HEK293 (cell line): ENCODE measurements around the gene DMD.

ENCODE experiments used
- CTCF ChIA-PET: fragments of 350-600 bp; formaldehyde crosslinking; extraction: SDS; loops from one replicate; lab custom pipeline; 2021; ENCODE audit warnings: antibody characterized with exemption; lab: Yijun Ruan, JAX
- POLR2A ChIA-PET: fragments of 300-600 bp; formaldehyde crosslinking; extraction: SDS; loops from one replicate; lab custom pipeline; 2020; ENCODE audit warnings: antibody characterized with exemption, inconsistent platforms; lab: Yijun Ruan, JAX
- H3K27ac ChIP-seq: fragments of 200-500 bp; sonication (Bioruptor generic); 2 replicates; pipeline ENCODE4 v1.5.1; 2014; ENCODE audit warnings: low read depth, low read length, control low read depth, inconsistent platforms; ENCODE audit errors: extremely low read depth
- H3K36me3 ChIP-seq, 2 experiments: fragments of 200-500 bp in 1 of 2; sonication (Bioruptor generic) in 1 of 2; 1 replicate in 1 of 2; 2 replicates in 1 of 2; pipeline ENCODE4 v1.5.1; 2014 to 2017; ENCODE audit warnings: inconsistent platforms in 2 of 2, low read length in 2 of 2; ENCODE audit not compliant: control insufficient read depth in 2 of 2, insufficient read depth in 1 of 2
- H3K4me1 ChIP-seq: fragments of 200-500 bp; sonication (Bioruptor generic); 2 replicates; pipeline ENCODE4 v1.5.1; 2014; ENCODE audit warnings: mild to moderate bottlenecking, low read length, inconsistent platforms; ENCODE audit not compliant: control insufficient read depth, insufficient read depth
- H3K4me3 ChIP-seq: 2 replicates; pipeline ENCODE4 v1.5.1; 2011; ENCODE audit warnings: low read depth, mild to moderate bottlenecking, control low read depth, low read length, moderate library complexity
- H3K9me3 ChIP-seq: fragments of 200-500 bp; sonication (Bioruptor generic); 2 replicates; pipeline ENCODE4 v1.5.1; 2014; ENCODE audit warnings: low read depth, low read length, inconsistent platforms; ENCODE audit not compliant: control insufficient read depth, insufficient read depth
- KLF10 ChIP-seq: fragments of 450-650 bp; IDR thresholded peaks from 2 replicates; pipeline ENCODE4 v1.5.1; 2018; ENCODE audit warnings: missing biosample characterization, mild to moderate bottlenecking, missing genetic modification characterization
- KLF7 ChIP-seq: fragments of 450-650 bp; formaldehyde crosslinking; IDR thresholded peaks from 2 replicates; pipeline ENCODE4 v1.5.1; 2016; ENCODE audit warnings: missing biosample characterization, missing genetic modification characterization, borderline replicate concordance
- KLF9 ChIP-seq: fragments of 450-650 bp; formaldehyde crosslinking; IDR thresholded peaks from 2 replicates; pipeline ENCODE4 v1.5.1; 2016; ENCODE audit warnings: missing biosample characterization, missing genetic modification characterization, low read depth
- MZF1 ChIP-seq: fragments of 450-650 bp; formaldehyde crosslinking; IDR thresholded peaks from 2 replicates; pipeline ENCODE4 v1.5.1; 2017; ENCODE audit warnings: missing biosample characterization, missing genetic modification characterization, borderline replicate concordance
- PATZ1 ChIP-seq: fragments of 450-650 bp; formaldehyde crosslinking; IDR thresholded peaks from 2 replicates; pipeline ENCODE4 v1.5.1; 2016; ENCODE audit warnings: missing biosample characterization, missing genetic modification characterization
- PRDM1 ChIP-seq: fragments of 450-650 bp; formaldehyde crosslinking; IDR thresholded peaks from 2 replicates; pipeline ENCODE4; 2016; ENCODE audit warnings: missing biosample characterization, missing genetic modification characterization
- RBAK ChIP-seq: fragments of 450-650 bp; formaldehyde crosslinking; IDR thresholded peaks from 2 replicates; pipeline ENCODE4 v1.5.1; 2016; ENCODE audit warnings: missing biosample characterization, missing genetic modification characterization
- REPIN1 ChIP-seq: fragments of 450-650 bp; formaldehyde crosslinking; IDR thresholded peaks from 2 replicates; pipeline ENCODE4 v1.5.1; 2017; ENCODE audit warnings: missing biosample characterization, missing genetic modification characterization, low read depth
- REST ChIP-seq: fragments of 450-650 bp; formaldehyde crosslinking; IDR thresholded peaks from 2 replicates; pipeline ENCODE4 v1.5.1; 2016; ENCODE audit warnings: missing biosample characterization, missing genetic modification characterization
- WT1 ChIP-seq: fragments of 450-650 bp; formaldehyde crosslinking; IDR thresholded peaks from 2 replicates; pipeline ENCODE4 v1.5.1; 2016; ENCODE audit warnings: missing biosample characterization, missing genetic modification characterization
- ZBTB21 ChIP-seq: fragments of 450-650 bp; formaldehyde crosslinking; IDR thresholded peaks from 2 replicates; pipeline ENCODE4 v1.5.1; 2017; ENCODE audit warnings: missing biosample characterization, missing genetic modification characterization
- ZNF184 ChIP-seq: fragments of 450-650 bp; IDR thresholded peaks from 2 replicates; pipeline ENCODE4 v1.5.1; 2018; ENCODE audit warnings: missing biosample characterization, mild to moderate bottlenecking, missing genetic modification characterization
- ZNF2 ChIP-seq: fragments of 450-650 bp; formaldehyde crosslinking; IDR thresholded peaks from 2 replicates; pipeline ENCODE4 v1.5.1; 2016; ENCODE audit warnings: missing biosample characterization, missing genetic modification characterization
- ZNF248 ChIP-seq: fragments of 450-650 bp; formaldehyde crosslinking; IDR thresholded peaks from 2 replicates; pipeline ENCODE4 v1.5.1; 2017; ENCODE audit warnings: missing biosample characterization, missing genetic modification characterization
- ZNF26 ChIP-seq: fragments of 450-650 bp; formaldehyde crosslinking; IDR thresholded peaks from 2 replicates; pipeline ENCODE4 v1.5.1; 2016; ENCODE audit warnings: missing biosample characterization, missing genetic modification characterization
- ZNF391 ChIP-seq: fragments of 450-650 bp; formaldehyde crosslinking; IDR thresholded peaks from 2 replicates; pipeline ENCODE4 v1.5.1; 2016; ENCODE audit warnings: low read depth, missing biosample characterization, missing genetic modification characterization, borderline replicate concordance
- ZNF398 ChIP-seq: fragments of 450-650 bp; formaldehyde crosslinking; IDR thresholded peaks from 2 replicates; pipeline ENCODE4 v1.5.1; 2017; ENCODE audit warnings: missing biosample characterization, missing genetic modification characterization
- ZNF624 ChIP-seq: fragments of 450-650 bp; formaldehyde crosslinking; IDR thresholded peaks from 2 replicates; pipeline ENCODE4 v1.5.1; 2017; ENCODE audit warnings: missing biosample characterization, missing genetic modification characterization
- ZNF639 ChIP-seq: fragments of 450-650 bp; formaldehyde crosslinking; IDR thresholded peaks from 2 replicates; pipeline ENCODE4 v1.5.1; 2016; ENCODE audit warnings: missing biosample characterization, missing genetic modification characterization
- ZNF707 ChIP-seq: fragments of 450-650 bp; formaldehyde crosslinking; IDR thresholded peaks from 2 replicates; pipeline ENCODE4 v1.5.1; 2016; ENCODE audit warnings: missing biosample characterization, missing genetic modification characterization
- ZNF777 ChIP-seq: fragments of 450-650 bp; formaldehyde crosslinking; IDR thresholded peaks from 2 replicates; pipeline ENCODE4 v1.5.1; 2017; ENCODE audit warnings: missing biosample characterization, missing genetic modification characterization, borderline replicate concordance
- ZNF791 ChIP-seq: fragments of 450-650 bp; formaldehyde crosslinking; IDR thresholded peaks from 2 replicates; pipeline ENCODE4 v1.5.1; 2016; ENCODE audit warnings: missing biosample characterization, missing genetic modification characterization

Gene DMD

GRCh38 chrX:31265383-31265782 is 1946.0 kb downstream of the DMD start (continued):
- no peak for TF ChIP-seq REST (tag by site-specific recombination)
- TF ChIP-seq ZNF777 (tag by site-specific recombination), result no peak
- no peak for TF ChIP-seq WT1
- no peak for TF ChIP-seq ZNF707 (tag by site-specific recombination)
- TF ChIP-seq ZNF184, result no peak
- no peak for TF ChIP-seq KLF10
- no peak for TF ChIP-seq MZF1 (tag by site-specific recombination)
- no peak for TF ChIP-seq KLF9 (tag by site-specific recombination)
- no peak for TF ChIP-seq ZBTB21 (tag by site-specific recombination)
- no peak for TF ChIP-seq PATZ1 (tag by site-specific recombination)

GRCh38 chrX:31260351-31260750 is 1951.0 kb downstream of the DMD start:
- no peak overlapping the region for H3K27ac ChIP-seq
- H3K4me3 ChIP-seq, result no peak overlapping the region
- ChIA-PET POLR2A (no interaction called here), CTCF (no interaction called here)
- 0 out of 2 replicates have a peak, but pooled peaks cover 4% of the 10 kb centered on the region for H3K4me1 ChIP-seq
- H3K36me3 ChIP-seq, result peaks cover 18 to 20% of the 10 kb centered on the region in 2 experiments
- no peaks in the 10 kb centered on the region for H3K9me3 ChIP-seq
- TF ChIP-seq ZNF639 (no peak), ZNF391 (no peak), ZNF26 (no peak), REPIN1 (tag by site-specific recombination) (no peak), PRDM1 (tag by site-specific recombination) (no peak), ZNF791 (tag by site-specific recombination) (no peak), ZNF248 (tag by site-specific recombination) (no peak), ZNF2 (tag by site-specific recombination) (no peak), ZNF398 (tag by site-specific recombination) (no peak), KLF7 (tag by site-specific recombination) (no peak), RBAK (tag by site-specific recombination) (no peak), ZNF624 (no peak)
